ENCODE measurements around the gene C4B.

C4B gene

GRCh38 chr6:32083812-32084768 lies 69.5 kb downstream of the C4B start:
- DNase-seq, result no peak

- DNase-seq, result no peak
These were observed 70.2 kb downstream of the C4B start for GRCh38 chr6:32084780-32085179.

Data from C1 segment of cervical spinal cord (tissue), 14 donors.